ENCODE measurements around the gene ATP13A2. TPM values are rescaled to one million over a fixed set of nuclear protein-coding genes. Genes with fewer than 3 reads are reported as not detected.

ATP13A2 gene
- total and polyA plus RNA-seq, 10 donors = 13.7 to 83.9 (median 55.5) TPM

- H3K27ac ChIP-seq = no peak overlapping the region
- 71 to 86% (median 83%) methylated on average over 5 of the region's 5 CpGs for WGBS, 5 donors
- H3K36me3 ChIP-seq = peaks cover 6 to 100% (median 88%) of the 10 kb centered on the region in 6 donors
Observed at GRCh38 chr1:17028662-17029188, 17.0 kb upstream of the ATP13A2 start.

GRCh38 chr1:17027900-17028299, 16.2 kb upstream of the ATP13A2 start:
- intact Hi-C loops (cut with DNase I; ENCODE audit: low total_unique reads) = no loop called here
- Histone ChIP-seq H3K27me3 (replicated peaks in 1 of 7) (no peaks in the 10 kb centered on the region), H3K4me1 (peaks cover 0 to 30% (median 8%) of the 10 kb centered on the region in 6 donors), H3K27ac (no peak overlapping the region), H3K4me3 (no peak overlapping the region), H3K9me3 (no peaks in the 10 kb centered on the region), H3K36me3 (peaks cover 6 to 100% (median 90%) of the 10 kb centered on the region in 6 donors)
- no peak for DNase-seq
- TF ChIP-seq CTCF (IDR thresholded peaks at IDR 0.05 in 8 of 11, conservative IDR thresholded peaks at IDR 0.05 in 3 of 11) (no peak), POLR2AphosphoS5 (IDR thresholded peaks at IDR 0.05) (no peak), POLR2A (IDR thresholded peaks at IDR 0.05) (no peak)
- 66 to 85% (median 73%) methylated on average over 2 of the region's 2 CpGs for WGBS, 5 donors

More at GRCh38 chr1:17028662-17029188, 17.0 kb upstream of the ATP13A2 start:
- no peaks in the 10 kb centered on the region for H3K9me3 ChIP-seq
- no peak overlapping the region for H3K4me3 ChIP-seq
- H3K27me3 ChIP-seq (replicated peaks in 1 of 7) = no peaks in the 10 kb centered on the region
- peaks cover 0 to 22% (median 5%) of the 10 kb centered on the region in 6 donors for H3K4me1 ChIP-seq
- intact Hi-C loops (cut with DNase I; ENCODE audit: low total_unique reads) = no loop called here
- TF ChIP-seq CTCF (IDR thresholded peaks at IDR 0.05 in 8 of 11, conservative IDR thresholded peaks at IDR 0.05 in 3 of 11) (no peak), POLR2A (IDR thresholded peaks at IDR 0.05) (no peak), POLR2AphosphoS5 (IDR thresholded peaks at IDR 0.05) (no peak)
- DNase-seq = no peak

- H3K9me3 ChIP-seq = no peaks in the 10 kb centered on the region
- TF ChIP-seq POLR2AphosphoS5 (IDR thresholded peaks at IDR 0.05) = no peak
- H3K4me1 ChIP-seq = peaks cover 0 to 32% (median 8%) of the 10 kb centered on the region in 6 donors
- DNase-seq = no peak
- H3K4me3 ChIP-seq = no peak overlapping the region
- 66 to 85% (median 78%) methylated on average over 4 to 5 of the region's 5 CpGs for WGBS, 5 donors
- intact Hi-C loops (cut with DNase I; ENCODE audit: low total_unique reads) = no loop called here
- H3K27me3 ChIP-seq (replicated peaks in 1 of 7) = no peaks in the 10 kb centered on the region
- no peak overlapping the region for H3K27ac ChIP-seq
- peaks cover 6 to 100% (median 90%) of the 10 kb centered on the region in 6 donors for H3K36me3 ChIP-seq
Observed at GRCh38 chr1:17027403-17027802, 15.7 kb upstream of the ATP13A2 start.

GRCh38 chr1:17024721-17025120, 13.0 kb upstream of the ATP13A2 start:
- intact Hi-C loops (cut with DNase I; ENCODE audit: low total_unique reads) = no loop called here
- H3K27me3 ChIP-seq (replicated peaks in 1 of 7) = no peaks in the 10 kb centered on the region
- no peak overlapping the region for H3K4me3 ChIP-seq
- peaks cover 6 to 100% (median 96%) of the 10 kb centered on the region in 6 donors for H3K36me3 ChIP-seq
- no peak overlapping the region for H3K27ac ChIP-seq
- no peak for TF ChIP-seq POLR2A (IDR thresholded peaks at IDR 0.05)
- TF ChIP-seq CTCF (IDR thresholded peaks at IDR 0.05 in 8 of 11, conservative IDR thresholded peaks at IDR 0.05 in 3 of 11) = no peak
- TF ChIP-seq POLR2AphosphoS5 (IDR thresholded peaks at IDR 0.05) = no peak
- DNase-seq = no peak
- WGBS, 5 donors = 79 to 93% (median 88%) methylated on average over 1 of the region's 1 CpG
- H3K9me3 ChIP-seq = no peaks in the 10 kb centered on the region
- peaks cover 0 to 35% (median 8%) of the 10 kb centered on the region in 6 donors for H3K4me1 ChIP-seq

Data from spleen (tissue), 11 donors.